Esophagus muscularis mucosa (tissue), 4 donors: ENCODE measurements around the gene ADAM33. TPM values are rescaled to one million over a fixed set of nuclear protein-coding genes. Genes with fewer than 3 reads are reported as not detected.
A peak's percentile ranks its signal among the peaks of the same experiment; 100 is the strongest.

Source experiments
- DNase-seq: peaks from one replicate; pipeline ENCODE4 v3.0.0-alpha.2; 2017; ENCODE audit errors: extremely low spot score
- H3K27ac ChIP-seq, 4 donors: fragments of 200-600 bp; sonication (generic); replicated peaks in 1 of 4; 1 replicate in 3 of 4; 2 replicates in 1 of 4; pipeline ENCODE4 v1.5.1; 2016 to 2019; ENCODE audit warnings: mild to moderate bottlenecking in 1 of 4
- H3K27me3 ChIP-seq, 4 donors: fragments of 200-600 bp; sonication (generic); one replicate each; pipeline versions ENCODE4 v1.5.1 to v1.6.0; 2016 to 2019
- H3K36me3 ChIP-seq, 4 donors: fragments of 200-600 bp; sonication (generic); one replicate each; pipeline ENCODE4 v1.5.1; 2016 to 2019
- H3K4me1 ChIP-seq, 4 donors: fragments of 200-600 bp; sonication (generic); one replicate each; pipeline ENCODE4 v1.5.1; 2016 to 2019
- H3K4me3 ChIP-seq, 4 donors: fragments of 200-600 bp; sonication (generic); 1 replicate in 2 of 4; 2 replicates in 2 of 4; pipeline ENCODE4 v1.5.1; 2016 to 2019; ENCODE audit warnings: mild to moderate bottlenecking in 4 of 4, moderate library complexity in 1 of 4
- H3K9me3 ChIP-seq, 4 donors: fragments of 200-600 bp; sonication (generic); 1 replicate in 3 of 4; 2 replicates in 1 of 4; pipeline ENCODE4 v1.5.1; 2016 to 2019
- EP300 ChIP-seq: sonication (generic); formaldehyde crosslinking; IDR thresholded peaks from one replicate; pipeline ENCODE4 v1.6.1; 2017; ENCODE audit warnings: antibody characterized with exemption
- POLR2A ChIP-seq: fragments of 450-650 bp; IDR thresholded peaks from one replicate; pipeline ENCODE4 v1.6.1; 2017; ENCODE audit warnings: antibody characterized with exemption, moderate library complexity, mild to moderate bottlenecking, low read depth
- POLR2AphosphoS5 ChIP-seq, 2 donors: sonication (generic); formaldehyde crosslinking; IDR thresholded peaks; one replicate each; pipeline ENCODE4 v1.6.1; 2017; ENCODE audit warnings: antibody characterized with exemption in 2 of 2
- WGBS: methylation state at CpG from one replicate; pipeline ENCODE4 v1.1.5; 2018; 5-methylcytosine and 5-hydroxymethylcytosine counted together
- intact Hi-C: fragments of 100-400 bp; cut with DNase I; formaldehyde crosslinking; loops from one replicate; pipeline ENCODE4 v1.15.1; 2023
- total RNA-seq, 4 donors: library from RNA; depleted of rRNA; stranded (reverse); fragments of >200 nt; gene quantifications; one replicate each; pipeline versions ENCODE4 v1.1.0 to v1.2.1, GENCODE V29; 2016
- TF ChIP-seq, protein P1 (sequence below), 3 experiments: fragments of 200-600 bp in 2 of 3; fragments of 450-650 bp in 1 of 3; sonication (generic) in 2 of 3; IDR thresholded peaks; one replicate each; pipeline ENCODE4 v1.5.1; 2017 to 2019; ENCODE audit warnings: antibody characterized with exemption in 3 of 3, mild to moderate bottlenecking in 2 of 3, moderate library complexity in 1 of 3

ADAM33 gene
- total RNA-seq, 4 donors from 2014 or later, result 45.4 to 144 (median 64.4) TPM

DNA sequence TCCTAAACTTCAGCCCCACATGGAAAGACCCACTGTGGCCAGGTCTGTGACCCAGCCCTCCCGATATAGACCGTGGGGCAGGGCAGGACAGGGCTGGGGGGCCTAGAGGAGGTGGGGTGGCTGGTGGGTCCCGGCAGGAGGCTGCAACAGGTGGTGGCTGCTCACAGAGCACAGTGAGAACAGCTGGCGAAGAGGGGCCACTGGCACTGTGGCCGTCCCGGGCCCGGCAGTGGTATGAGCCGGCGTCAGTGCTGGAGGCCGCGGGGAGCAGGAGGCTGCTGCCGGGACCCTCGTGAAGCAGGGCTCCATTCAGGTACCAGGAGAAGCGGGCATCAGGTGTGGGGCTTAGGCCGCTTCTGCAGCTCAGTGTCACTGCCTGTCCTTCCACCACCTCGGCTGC is 17.2 kb upstream of the ADAM33 start:
- H3K4me3 ChIP-seq, result no peak overlapping the region
- no peak overlapping the region for H3K27ac ChIP-seq
- no peaks in the 10 kb centered on the region for H3K27me3 ChIP-seq
- no peak for TF ChIP-seq EP300
- no peaks in the 10 kb centered on the region for H3K36me3 ChIP-seq
- peaks cover 0 to 8% (median 3%) of the 10 kb centered on the region in 4 donors for H3K9me3 ChIP-seq
- DNase-seq, result no peak
- intact Hi-C loops, result no loop called here
- WGBS, result 89% methylated on average over 11 of the region's 16 CpGs
- H3K4me1 ChIP-seq, result no peaks in the 10 kb centered on the region

DNA sequence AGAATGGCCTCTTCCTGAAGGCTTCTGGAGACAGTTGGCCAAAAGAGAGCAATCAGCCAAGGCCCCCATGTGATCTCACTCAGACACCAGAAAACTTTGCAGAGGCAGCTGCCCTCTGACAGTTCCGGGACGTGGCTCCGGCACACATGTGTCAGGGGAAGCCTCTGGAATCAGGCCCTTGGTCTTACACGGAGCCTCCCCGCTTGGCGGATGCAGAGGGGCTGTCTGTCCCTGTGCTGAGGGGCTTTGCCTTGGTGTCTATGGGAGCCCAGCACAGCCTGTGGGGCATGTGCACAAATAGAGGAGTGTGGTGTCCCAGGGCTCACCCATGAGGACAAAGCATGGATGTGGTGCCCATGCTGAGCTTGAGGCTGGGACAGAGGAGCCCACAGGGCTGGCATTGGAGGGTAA is 16.8 kb upstream of the ADAM33 start:
- no peaks in the 10 kb centered on the region for H3K27me3 ChIP-seq
- 67% methylated on average over 3 of the region's 6 CpGs for WGBS
- no peak overlapping the region for H3K4me3 ChIP-seq
- no peak overlapping the region for H3K27ac ChIP-seq
- intact Hi-C loops, result no loop called here
- DNase-seq, result no peak
- TF ChIP-seq POLR2A (no peak), EP300 (no peak), POLR2AphosphoS5 (IDR thresholded peaks at IDR 0.05) (no peak)
- TF ChIP-seq, protein P1, sequence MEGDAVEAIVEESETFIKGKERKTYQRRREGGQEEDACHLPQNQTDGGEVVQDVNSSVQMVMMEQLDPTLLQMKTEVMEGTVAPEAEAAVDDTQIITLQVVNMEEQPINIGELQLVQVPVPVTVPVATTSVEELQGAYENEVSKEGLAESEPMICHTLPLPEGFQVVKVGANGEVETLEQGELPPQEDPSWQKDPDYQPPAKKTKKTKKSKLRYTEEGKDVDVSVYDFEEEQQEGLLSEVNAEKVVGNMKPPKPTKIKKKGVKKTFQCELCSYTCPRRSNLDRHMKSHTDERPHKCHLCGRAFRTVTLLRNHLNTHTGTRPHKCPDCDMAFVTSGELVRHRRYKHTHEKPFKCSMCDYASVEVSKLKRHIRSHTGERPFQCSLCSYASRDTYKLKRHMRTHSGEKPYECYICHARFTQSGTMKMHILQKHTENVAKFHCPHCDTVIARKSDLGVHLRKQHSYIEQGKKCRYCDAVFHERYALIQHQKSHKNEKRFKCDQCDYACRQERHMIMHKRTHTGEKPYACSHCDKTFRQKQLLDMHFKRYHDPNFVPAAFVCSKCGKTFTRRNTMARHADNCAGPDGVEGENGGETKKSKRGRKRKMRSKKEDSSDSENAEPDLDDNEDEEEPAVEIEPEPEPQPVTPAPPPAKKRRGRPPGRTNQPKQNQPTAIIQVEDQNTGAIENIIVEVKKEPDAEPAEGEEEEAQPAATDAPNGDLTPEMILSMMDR (IDR thresholded peaks at IDR 0.05), result no peak
- H3K36me3 ChIP-seq, result no peaks in the 10 kb centered on the region
- H3K9me3 ChIP-seq, result peaks cover 0 to 8% (median 3%) of the 10 kb centered on the region in 4 donors
- no peaks in the 10 kb centered on the region for H3K4me1 ChIP-seq

DNA sequence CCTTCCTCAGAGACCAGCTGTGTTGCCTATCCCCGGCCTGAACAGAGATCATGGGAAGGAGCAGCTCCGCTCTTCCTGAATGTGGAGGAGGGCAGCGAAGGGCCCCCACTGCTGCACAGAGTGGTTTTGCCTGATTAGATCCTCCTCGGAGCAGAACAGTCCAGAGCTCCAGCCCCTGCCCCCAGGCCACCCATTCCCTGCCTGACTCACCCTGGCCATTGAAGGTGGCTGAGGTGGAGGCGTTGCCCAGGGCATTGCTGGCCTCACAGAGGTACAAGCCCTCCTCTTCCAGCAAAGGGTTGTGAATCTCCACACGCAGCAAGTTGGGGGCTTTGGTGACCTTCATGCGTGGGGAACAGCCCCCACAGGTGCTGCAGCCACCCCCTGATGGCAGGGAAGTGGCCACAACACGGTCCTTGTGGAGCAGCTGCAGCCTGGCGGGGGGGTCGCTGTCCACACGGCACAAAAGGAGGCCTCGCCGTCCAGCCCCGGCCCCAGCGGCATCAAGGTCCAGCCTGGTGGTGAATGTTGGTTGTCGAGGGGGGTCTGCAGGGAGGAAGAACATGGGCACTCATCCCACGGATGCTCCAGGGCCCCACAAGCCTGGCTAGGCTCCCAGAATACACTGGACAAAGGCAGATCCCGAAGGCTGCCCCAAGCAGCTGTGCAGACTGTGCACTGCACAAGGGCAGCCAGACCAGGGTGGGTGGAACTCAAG is 15.9 kb upstream of the ADAM33 start:
- no peak for DNase-seq
- H3K9me3 ChIP-seq, result peaks cover 0 to 8% (median 3%) of the 10 kb centered on the region in 4 donors
- no peak for TF ChIP-seq POLR2AphosphoS5 (IDR thresholded peaks at IDR 0.05)
- TF ChIP-seq POLR2A, result no peak
- TF ChIP-seq EP300, result no peak
- H3K4me3 ChIP-seq, result no peak overlapping the region
- H3K4me1 ChIP-seq, result no peaks in the 10 kb centered on the region
- intact Hi-C loops, result no loop called here
- WGBS, result 88% methylated on average over 6 of the region's 18 CpGs
- no peak overlapping the region for H3K27ac ChIP-seq
- H3K36me3 ChIP-seq, result no peaks in the 10 kb centered on the region
- no peaks in the 10 kb centered on the region for H3K27me3 ChIP-seq

DNA sequence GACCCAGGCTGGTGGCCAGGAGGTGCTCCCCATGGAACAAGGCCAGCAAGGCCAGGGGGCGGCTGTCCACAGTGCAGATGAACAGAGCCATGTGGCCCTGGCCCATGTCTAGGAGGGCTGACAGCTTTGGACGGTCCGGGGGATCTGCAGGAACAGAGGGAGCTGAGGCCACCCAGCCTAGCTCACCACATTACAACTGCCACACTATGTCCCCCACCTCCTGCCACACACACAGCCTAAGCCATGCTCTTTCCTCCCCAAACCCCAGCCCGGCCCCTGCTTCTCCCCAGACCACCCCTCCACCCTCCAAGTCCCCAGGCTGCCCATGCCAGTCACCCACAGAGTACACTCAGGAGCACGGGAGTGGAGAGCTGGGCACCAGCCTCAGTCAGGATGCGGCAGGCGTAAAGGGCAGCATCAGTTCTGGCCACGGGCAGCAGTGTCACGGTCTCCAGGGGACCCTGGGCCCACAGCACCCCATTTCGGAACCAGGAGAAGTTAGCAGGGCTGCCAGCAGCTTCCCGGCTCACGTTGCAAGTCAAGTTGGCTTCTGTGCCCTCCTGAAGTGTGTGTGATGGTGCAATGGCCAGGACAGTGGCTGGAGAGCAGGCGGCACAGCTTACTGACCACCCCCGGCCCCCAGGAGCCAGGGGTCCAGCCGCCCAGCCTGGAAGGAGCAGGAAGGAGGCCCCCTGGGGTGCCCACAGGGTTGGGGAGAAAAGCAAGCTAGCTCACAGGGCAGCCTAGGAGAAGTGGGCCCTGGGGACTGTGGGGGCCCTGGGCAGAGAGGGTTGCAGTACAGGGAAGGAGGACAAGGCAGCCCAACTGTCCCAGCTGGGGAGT is 15.2 kb upstream of the ADAM33 start:
- Histone ChIP-seq H3K4me1 (no peaks in the 10 kb centered on the region), H3K9me3 (peaks cover 0 to 8% (median 3%) of the 10 kb centered on the region in 4 donors), H3K27ac (no peak overlapping the region), H3K36me3 (no peaks in the 10 kb centered on the region), H3K4me3 (no peak overlapping the region), H3K27me3 (no peaks in the 10 kb centered on the region)
- TF ChIP-seq POLR2AphosphoS5 (IDR thresholded peaks at IDR 0.05), result no peak
- TF ChIP-seq EP300, result no peak
- TF ChIP-seq, protein P1 (IDR thresholded peaks at IDR 0.05), result no peak
- WGBS, result 92% methylated on average over 12 of the region's 15 CpGs
- intact Hi-C loops, result no loop called here
- no peak for DNase-seq

DNA sequence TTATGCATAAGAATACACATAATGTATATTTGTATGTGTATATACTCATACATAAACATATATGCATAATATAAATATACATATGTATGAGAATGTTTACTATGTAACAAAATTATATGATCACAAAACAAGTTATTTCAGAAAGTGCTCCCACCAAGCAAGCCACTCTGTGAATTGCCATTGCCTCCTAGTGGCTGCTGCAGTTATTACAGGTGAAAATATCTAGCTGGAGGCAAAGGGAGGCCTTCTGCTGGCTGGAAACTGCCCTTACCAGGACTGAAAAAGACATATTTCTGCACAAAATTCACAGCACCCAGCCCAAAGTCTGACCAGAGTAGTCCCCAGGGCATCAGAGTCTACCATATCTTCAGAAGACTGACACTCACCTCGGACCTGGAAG is 14.4 kb upstream of the ADAM33 start:
- Histone ChIP-seq H3K36me3 (no peaks in the 10 kb centered on the region), H3K27me3 (no peaks in the 10 kb centered on the region), H3K4me3 (no peak overlapping the region), H3K27ac (no peak overlapping the region), H3K4me1 (no peaks in the 10 kb centered on the region), H3K9me3 (peaks cover 0 to 8% (median 3%) of the 10 kb centered on the region in 4 donors)
- TF ChIP-seq EP300, result no peak
- TF ChIP-seq, protein P1 (IDR thresholded peaks at IDR 0.05), result peak in 2 of 3 experiments; percentile 15 to 26
- 75% methylated on average over 1 of the region's 1 CpG for WGBS
- DNase-seq, result no peak
- intact Hi-C loops, result no loop called here
